CD8-positive, alpha-beta memory T cell (primary cell): Measurements from ENCODE around the gene PRUNE2. TPM values are rescaled to one million over a fixed set of nuclear protein-coding genes. Genes with fewer than 3 reads are reported as not detected.

Experiments
- CTCF ChIA-PET: fragments of 350-600 bp; sonication (Branson Sonifier 250); formaldehyde crosslinking; loops from one replicate; lab custom pipeline; 2021; ENCODE audit warnings: antibody characterized with exemption; lab: Charles Lee
- POLR2A ChIA-PET: fragments of 350-600 bp; sonication (Branson Sonifier 250); formaldehyde crosslinking; loops from one replicate; lab custom pipeline; 2021; ENCODE audit warnings: antibody characterized with exemption; lab: Charles Lee
- DNase-seq, 5 donors: peaks; one replicate each; pipeline versions ENCODE4 v3.0.0 to v3.0.0-alpha.2; 2020 to 2022; ENCODE audit warnings: mixed read lengths in 1 of 5
- H3K27ac ChIP-seq: one replicate; pipeline ENCODE4 v1.7.0; 2013; ENCODE audit warnings: low read depth, mild to moderate bottlenecking, low read length, moderate library complexity
- H3K27me3 ChIP-seq: 2 replicates; pipeline ENCODE4 v1.7.0; 2013; ENCODE audit warnings: low read length, mild to moderate bottlenecking; ENCODE audit not compliant: insufficient read depth, poor library complexity, severe bottlenecking
- H3K36me3 ChIP-seq: 2 replicates; pipeline ENCODE4 v1.7.0; 2013; ENCODE audit warnings: mild to moderate bottlenecking, low read length, moderate library complexity; ENCODE audit not compliant: insufficient read depth
- H3K4me1 ChIP-seq: 2 replicates; pipeline ENCODE4 v1.7.0; 2013; ENCODE audit warnings: mild to moderate bottlenecking, low read length, moderate library complexity; ENCODE audit not compliant: insufficient read depth
- H3K4me3 ChIP-seq: 2 replicates; pipeline ENCODE4 v1.7.0; 2013; ENCODE audit warnings: mild to moderate bottlenecking, low read length
- H3K9me3 ChIP-seq: 2 replicates; pipeline ENCODE4 v1.7.0; 2013; ENCODE audit warnings: mild to moderate bottlenecking, low read length
- H3K27ac Mint-ChIP-seq, 8 donors: one replicate each; pipeline ENCODE4 v1.8.0; 2020 to 2021; ENCODE audit warnings: mixed read lengths in 8 of 8, mild to moderate bottlenecking in 6 of 8, inconsistent platforms in 3 of 8, moderate library complexity in 3 of 8
- H3K27me3 Mint-ChIP-seq, 2 donors: one replicate each; pipeline ENCODE4 v1.8.0; 2020 to 2021; ENCODE audit warnings: mixed read lengths in 2 of 2, mild to moderate bottlenecking in 1 of 2, moderate library complexity in 1 of 2
- H3K36me3 Mint-ChIP-seq, 3 donors: one replicate each; pipeline ENCODE4 v1.8.0; 2020 to 2021; ENCODE audit warnings: mixed read lengths in 3 of 3, inconsistent platforms in 1 of 3, mild to moderate bottlenecking in 1 of 3
- H3K4me1 Mint-ChIP-seq, 3 donors: one replicate each; pipeline ENCODE4 v1.8.0; 2020 to 2021; ENCODE audit warnings: mixed read lengths in 3 of 3, inconsistent platforms in 1 of 3, mild to moderate bottlenecking in 1 of 3
- H3K4me3 Mint-ChIP-seq, 7 donors: one replicate each; pipeline ENCODE4 v1.8.0; 2020 to 2021; ENCODE audit warnings: mixed read lengths in 7 of 7, mild to moderate bottlenecking in 6 of 7, moderate library complexity in 4 of 7, inconsistent platforms in 2 of 7
- H3K9me3 Mint-ChIP-seq, 5 donors: one replicate each; pipeline ENCODE4 v1.8.0; 2020 to 2022; ENCODE audit warnings: mixed read lengths in 5 of 5, mild to moderate bottlenecking in 3 of 5, moderate library complexity in 2 of 5, inconsistent platforms in 1 of 5
- polyA plus RNA-seq: library from polyadenylated mRNA; unstranded; fragments of 300-500 nt; fragmentation: Illumina TruSeq; gene quantifications from one replicate; pipeline ENCODE4 v1.2.3, GENCODE V29; 2021
- total RNA-seq, 2 experiments: library from RNA; stranded (reverse); gene quantifications; one replicate each; pipeline ENCODE4 v1.2.3, GENCODE V29; 2021

PRUNE2 gene
- total and polyA plus RNA-seq, 3 experiments from 2014 or later, result 0.21 to 0.53 (median 0.48) TPM

DNA sequence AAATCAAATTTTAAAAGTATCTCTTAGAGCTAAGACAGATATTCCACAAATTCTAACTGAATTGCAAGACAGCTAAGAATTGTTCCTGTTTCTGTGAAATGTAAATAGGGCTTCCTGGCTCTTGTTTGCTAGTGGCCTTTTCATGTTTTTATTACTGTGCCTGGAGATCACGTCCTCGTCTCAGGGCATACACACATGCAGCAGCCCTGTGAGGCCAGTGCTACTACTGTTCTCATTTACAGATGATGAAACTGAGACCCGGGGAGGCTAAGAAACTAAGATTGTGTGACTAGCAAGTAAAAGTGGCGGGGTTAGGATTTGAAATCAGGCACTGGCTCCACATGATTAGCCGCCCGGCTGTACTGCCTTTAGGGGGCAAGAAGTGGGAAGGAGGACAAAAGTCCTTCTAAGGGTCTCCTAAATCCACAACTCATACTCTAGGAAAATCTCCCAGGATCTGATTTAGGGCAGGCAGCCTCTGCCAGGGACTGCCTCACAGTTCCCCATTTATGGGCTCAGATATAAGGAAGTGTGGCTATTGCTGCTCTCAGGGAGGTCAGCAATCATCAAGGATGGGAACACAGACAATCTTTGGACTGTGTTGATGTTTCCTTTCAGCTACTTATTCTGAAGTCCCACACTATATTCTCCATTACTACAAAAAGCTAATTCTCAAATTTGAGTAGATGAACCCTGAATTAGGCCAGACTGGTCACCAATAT lies 7.9 kb downstream of the PRUNE2 start:
- no peaks in the 10 kb centered on the region for H3K4me1 Mint-ChIP-seq
- no peak overlapping the region for H3K4me3 Mint-ChIP-seq
- Histone ChIP-seq H3K4me3 (no peak overlapping the region), H3K9me3 (no peaks in the 10 kb centered on the region), H3K27me3 (no peaks in the 10 kb centered on the region), H3K36me3 (no peaks in the 10 kb centered on the region), H3K4me1 (no peaks in the 10 kb centered on the region), H3K27ac (no peak overlapping the region)
- peaks cover 0 to 4% (median 0%) of the 10 kb centered on the region in 5 donors for H3K9me3 Mint-ChIP-seq
- no peak for DNase-seq
- CTCF ChIA-PET, result no interaction called here
- H3K27me3 Mint-ChIP-seq, result peaks cover 13 to 17% of the 10 kb centered on the region in 2 donors
- no peaks in the 10 kb centered on the region for H3K36me3 Mint-ChIP-seq
- POLR2A ChIA-PET, result no interaction called here
- no peak overlapping the region for H3K27ac Mint-ChIP-seq

DNA sequence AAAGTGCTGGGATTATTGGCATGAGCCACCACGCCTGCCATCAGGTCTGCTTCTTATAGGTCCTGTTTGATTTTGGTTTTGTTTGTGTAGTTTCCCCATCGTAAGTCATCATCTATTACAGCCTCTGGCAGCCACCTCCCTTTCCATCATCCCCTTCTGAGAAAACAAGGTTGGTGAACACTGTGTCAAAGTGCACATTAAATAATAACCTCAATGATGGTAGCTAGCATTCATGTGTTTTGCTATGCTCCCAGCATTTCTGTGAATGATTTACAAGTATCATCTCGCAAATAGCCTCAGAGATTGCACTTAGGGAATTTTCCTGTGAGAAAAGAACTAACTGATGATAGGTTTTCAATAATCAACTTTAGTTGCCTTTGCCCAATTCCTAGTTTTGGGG lies 9.9 kb downstream of the PRUNE2 start:
- Histone ChIP-seq H3K4me3 (no peak overlapping the region), H3K27me3 (no peaks in the 10 kb centered on the region), H3K27ac (no peak overlapping the region), H3K4me1 (no peaks in the 10 kb centered on the region), H3K9me3 (no peaks in the 10 kb centered on the region), H3K36me3 (no peaks in the 10 kb centered on the region)
- CTCF ChIA-PET, result no interaction called here
- H3K4me1 Mint-ChIP-seq, result no peaks in the 10 kb centered on the region
- peaks cover 0 to 4% (median 0%) of the 10 kb centered on the region in 5 donors for H3K9me3 Mint-ChIP-seq
- no peaks in the 10 kb centered on the region for H3K36me3 Mint-ChIP-seq
- no peak for DNase-seq
- H3K27me3 Mint-ChIP-seq, result peaks cover 15 to 17% of the 10 kb centered on the region in 2 donors
- POLR2A ChIA-PET, result no interaction called here
- H3K4me3 Mint-ChIP-seq, result no peak overlapping the region
- H3K27ac Mint-ChIP-seq, result no peak overlapping the region

DNA sequence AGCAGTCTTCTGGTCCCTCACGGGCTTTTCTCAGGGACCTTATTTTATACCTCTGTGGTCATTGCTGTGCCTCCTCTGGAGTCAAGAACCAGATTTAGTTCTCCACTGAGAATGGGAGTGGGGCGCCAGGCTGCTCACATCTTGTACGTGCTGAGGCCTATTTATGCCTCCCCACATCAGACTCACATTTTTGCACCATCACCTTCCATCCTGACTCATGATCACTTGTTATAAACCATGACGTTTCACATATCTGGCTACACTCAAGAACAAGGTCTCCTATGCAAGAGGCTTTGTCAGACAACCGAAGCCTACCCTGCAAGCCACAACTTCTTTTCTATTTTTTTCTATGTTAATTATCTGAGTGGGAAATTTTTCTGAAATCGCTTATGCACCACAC lies 10.7 kb downstream of the PRUNE2 start:
- ChIA-PET CTCF (no interaction called here), POLR2A (no interaction called here)
- Mint-ChIP-seq H3K9me3 (peaks cover 0 to 4% (median 0%) of the 10 kb centered on the region in 5 donors), H3K4me3 (no peak overlapping the region), H3K4me1 (no peaks in the 10 kb centered on the region), H3K27me3 (peaks cover 10 to 17% of the 10 kb centered on the region in 2 donors), H3K36me3 (no peaks in the 10 kb centered on the region), H3K27ac (no peak overlapping the region)
- no peak overlapping the region for H3K27ac ChIP-seq
- H3K36me3 ChIP-seq, result no peaks in the 10 kb centered on the region
- H3K4me3 ChIP-seq, result no peak overlapping the region
- H3K4me1 ChIP-seq, result no peaks in the 10 kb centered on the region
- no peaks in the 10 kb centered on the region for H3K27me3 ChIP-seq
- no peaks in the 10 kb centered on the region for H3K9me3 ChIP-seq
- no peak for DNase-seq

DNA sequence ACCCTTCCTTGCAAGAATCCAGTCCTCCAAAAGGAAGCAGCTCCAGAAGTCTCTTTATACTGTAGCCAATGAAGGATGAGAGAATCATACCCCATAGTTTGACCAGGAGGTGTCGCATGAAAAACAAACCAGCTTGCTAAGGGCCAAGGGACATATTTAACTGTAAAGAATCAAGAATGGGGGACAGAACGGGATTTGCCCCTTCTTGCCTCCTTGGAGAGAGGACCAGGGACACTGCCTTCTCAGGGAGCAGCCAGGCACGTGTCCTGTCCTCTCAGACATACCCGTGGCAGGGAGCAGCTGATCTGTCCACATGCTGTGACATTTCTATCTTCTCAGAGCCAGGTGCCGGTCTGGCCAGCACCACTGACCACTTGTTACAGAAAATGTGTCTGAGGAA lies 11.7 kb downstream of the PRUNE2 start:
- CTCF ChIA-PET, result no interaction called here
- Mint-ChIP-seq H3K9me3 (peaks cover 0 to 2% (median 0%) of the 10 kb centered on the region in 5 donors), H3K27ac (no peak overlapping the region)

DNA sequence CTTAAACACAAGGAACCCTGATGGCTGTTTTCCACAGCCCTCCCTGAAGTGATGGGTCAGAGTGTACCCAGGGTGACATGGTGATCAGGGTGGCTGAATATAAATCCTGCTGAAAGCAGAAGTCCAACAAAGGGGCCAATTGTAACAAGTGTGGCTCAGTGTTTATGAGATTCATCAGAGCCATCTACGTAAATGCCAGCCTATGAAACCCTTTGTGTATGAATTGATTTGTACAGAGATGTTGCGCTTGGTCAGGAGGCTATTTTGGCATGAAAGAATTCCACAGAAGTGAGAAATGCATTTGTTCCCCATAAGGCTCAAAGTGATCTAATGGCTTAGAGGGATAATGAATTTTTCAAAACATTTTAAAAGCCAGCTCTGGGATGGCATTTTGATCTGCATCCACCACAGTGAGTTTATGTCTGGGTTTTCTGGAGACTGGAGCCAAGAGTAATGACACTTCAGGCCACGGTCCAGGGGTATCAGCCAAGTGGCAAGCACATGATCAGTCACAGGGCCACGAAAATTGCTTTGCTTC lies 12.4 kb downstream of the PRUNE2 start:
- no peaks in the 10 kb centered on the region for H3K27me3 ChIP-seq
- H3K27ac ChIP-seq, result no peak overlapping the region
- ChIA-PET CTCF (no interaction called here), POLR2A (no interaction called here)
- peaks cover 0 to 2% (median 0%) of the 10 kb centered on the region in 5 donors for H3K9me3 Mint-ChIP-seq
- DNase-seq, result no peak
- H3K9me3 ChIP-seq, result no peaks in the 10 kb centered on the region
- no peak overlapping the region for H3K4me3 ChIP-seq
- no peak overlapping the region for H3K4me3 Mint-ChIP-seq
- H3K4me1 ChIP-seq, result no peaks in the 10 kb centered on the region
- H3K27me3 Mint-ChIP-seq, result peaks cover 6 to 10% of the 10 kb centered on the region in 2 donors
- no peak overlapping the region for H3K27ac Mint-ChIP-seq
- H3K4me1 Mint-ChIP-seq, result no peaks in the 10 kb centered on the region
- H3K36me3 Mint-ChIP-seq, result no peaks in the 10 kb centered on the region
- H3K36me3 ChIP-seq, result no peaks in the 10 kb centered on the region

More for the DNA sequence above, 11.7 kb downstream of the PRUNE2 start:
- no peaks in the 10 kb centered on the region for H3K36me3 Mint-ChIP-seq
- no peaks in the 10 kb centered on the region for H3K4me1 ChIP-seq
- DNase-seq, result no peak
- H3K9me3 ChIP-seq, result no peaks in the 10 kb centered on the region
- H3K36me3 ChIP-seq, result no peaks in the 10 kb centered on the region
- H3K4me3 Mint-ChIP-seq, result no peak overlapping the region
- H3K27me3 Mint-ChIP-seq, result peaks cover 10% of the 10 kb centered on the region in 2 donors
- H3K27ac ChIP-seq, result no peak overlapping the region
- POLR2A ChIA-PET, result no interaction called here
- no peak overlapping the region for H3K4me3 ChIP-seq
- H3K27me3 ChIP-seq, result no peaks in the 10 kb centered on the region
- H3K4me1 Mint-ChIP-seq, result no peaks in the 10 kb centered on the region

DNA sequence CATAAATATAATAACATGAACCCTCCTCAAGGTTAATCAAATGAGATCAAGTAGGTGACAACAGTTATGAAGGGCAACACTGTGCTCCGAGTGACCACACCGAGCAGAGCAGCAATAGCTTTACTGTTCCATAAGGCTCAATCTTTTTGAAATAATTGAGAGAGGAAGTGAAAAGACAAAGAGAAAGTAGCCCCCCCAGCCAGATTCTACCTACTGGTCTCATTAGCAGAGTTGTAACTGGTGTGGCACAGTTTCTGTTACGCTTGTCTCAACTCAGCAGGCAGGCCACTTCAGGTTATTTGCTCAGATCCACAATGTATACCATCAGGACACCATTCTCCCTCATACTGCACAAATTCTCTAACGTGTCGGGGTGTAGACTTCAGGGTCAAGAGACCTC lies 14.0 kb downstream of the PRUNE2 start:
- H3K36me3 Mint-ChIP-seq, result no peaks in the 10 kb centered on the region
- H3K4me1 Mint-ChIP-seq, result no peaks in the 10 kb centered on the region
- H3K27ac ChIP-seq, result no peak overlapping the region
- H3K36me3 ChIP-seq, result no peaks in the 10 kb centered on the region
- H3K27me3 Mint-ChIP-seq, result peaks cover 0 to 7% of the 10 kb centered on the region in 2 donors
- no peaks in the 10 kb centered on the region for H3K9me3 ChIP-seq
- H3K4me1 ChIP-seq, result no peaks in the 10 kb centered on the region
- CTCF ChIA-PET, result no interaction called here
- no peak overlapping the region for H3K27ac Mint-ChIP-seq
- DNase-seq, result no peak
- H3K27me3 ChIP-seq, result no peaks in the 10 kb centered on the region
- H3K9me3 Mint-ChIP-seq, result peaks cover 0 to 2% (median 0%) of the 10 kb centered on the region in 5 donors
- POLR2A ChIA-PET, result no interaction called here
- H3K4me3 ChIP-seq, result no peak overlapping the region
- no peak overlapping the region for H3K4me3 Mint-ChIP-seq

DNA sequence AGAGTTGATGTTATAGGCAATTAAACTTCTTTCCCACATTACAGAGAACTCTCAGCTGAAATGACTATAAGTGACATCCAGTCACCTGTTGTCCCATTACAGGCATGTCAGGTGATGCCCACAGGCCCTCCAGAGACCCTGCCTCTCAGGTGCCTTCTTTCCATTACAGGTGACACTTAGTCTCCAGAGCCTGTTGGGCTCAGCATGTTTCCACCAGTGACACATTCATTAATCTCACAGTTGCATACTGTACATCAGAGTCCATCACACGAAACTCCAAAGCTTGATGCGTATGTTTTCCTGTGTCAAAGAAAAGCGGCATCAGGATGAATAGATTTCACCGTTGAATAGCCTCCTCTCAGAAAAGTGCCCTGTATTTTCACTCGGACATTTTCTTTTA lies 14.6 kb downstream of the PRUNE2 start:
- Mint-ChIP-seq H3K27me3 (peaks cover 3 to 7% of the 10 kb centered on the region in 2 donors), H3K4me1 (no peaks in the 10 kb centered on the region), H3K36me3 (no peaks in the 10 kb centered on the region), H3K9me3 (peaks cover 0 to 2% (median 0%) of the 10 kb centered on the region in 5 donors), H3K27ac (no peak overlapping the region), H3K4me3 (no peak overlapping the region)
- Histone ChIP-seq H3K27me3 (no peaks in the 10 kb centered on the region), H3K9me3 (no peaks in the 10 kb centered on the region), H3K27ac (no peak overlapping the region), H3K36me3 (no peaks in the 10 kb centered on the region), H3K4me3 (no peak overlapping the region), H3K4me1 (no peaks in the 10 kb centered on the region)
- DNase-seq, result no peak
- ChIA-PET CTCF (no interaction called here), POLR2A (no interaction called here)

DNA sequence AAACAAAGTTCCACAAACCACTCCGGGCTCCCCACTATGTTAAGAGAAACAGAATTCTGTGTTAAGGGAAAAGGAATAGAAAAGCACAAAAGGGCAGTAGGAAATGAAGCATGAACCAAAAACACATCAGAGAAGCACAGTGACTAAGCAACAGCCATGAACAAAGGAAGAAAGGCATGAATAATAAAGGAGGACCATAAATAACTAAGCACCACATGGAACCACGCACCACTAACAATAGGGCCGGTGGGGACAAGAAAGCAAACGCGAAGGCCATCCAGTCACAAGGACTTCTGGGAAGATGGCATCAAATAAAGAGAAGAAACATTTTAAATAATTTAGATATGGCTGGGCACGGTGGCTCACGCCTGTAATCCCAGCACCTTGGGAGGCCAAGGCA lies 18.0 kb downstream of the PRUNE2 start:
- no peaks in the 10 kb centered on the region for H3K9me3 Mint-ChIP-seq

More for the DNA sequence above, 18.0 kb downstream of the PRUNE2 start:
- no peaks in the 10 kb centered on the region for H3K4me1 ChIP-seq
- no peak overlapping the region for H3K27ac ChIP-seq
- H3K9me3 ChIP-seq, result no peaks in the 10 kb centered on the region
- Mint-ChIP-seq H3K4me3 (no peak overlapping the region), H3K36me3 (no peaks in the 10 kb centered on the region), H3K27ac (no peak overlapping the region), H3K27me3 (peaks cover 2 to 4% of the 10 kb centered on the region in 2 donors), H3K4me1 (no peaks in the 10 kb centered on the region)
- no peak overlapping the region for H3K4me3 ChIP-seq
- ChIA-PET CTCF (interaction anchor here (1.2 kb wide), 1 partner anchor 11 kb away, joined by 3 read pairs; no protein-coding TSS in a partner anchor), POLR2A (no interaction called here)
- no peak for DNase-seq
- no peaks in the 10 kb centered on the region for H3K36me3 ChIP-seq
- H3K27me3 ChIP-seq, result no peaks in the 10 kb centered on the region
